RWPE2 (cell line): ENCODE results near the gene PFN4.

Experiments
- ATAC-seq: fragments of 200-7000 bp; cut with Tn5 transposase; 3 replicates; pipeline ENCODE4 v1.9.1; 2021; ENCODE audit warnings: low read depth
- DNase-seq: peaks from one replicate; pipeline ENCODE4 v3.0.0-alpha.2; 2020; ENCODE audit warnings: low spot score
- H3K27ac ChIP-seq: fragments of 450-650 bp; 2 replicates; pipeline ENCODE4 v1.5.1; 2017; ENCODE audit warnings: mild to moderate bottlenecking; ENCODE audit not compliant: poor library complexity, severe bottlenecking
- H3K27me3 ChIP-seq: fragments of 250-450 bp; sonication (Bioruptor Pico); 2 replicates; pipeline ENCODE4 v1.5.1; 2021; ENCODE audit warnings: mild to moderate bottlenecking, moderate library complexity; ENCODE audit not compliant: insufficient read depth, poor library complexity, severe bottlenecking
- H3K36me3 ChIP-seq: fragments of 250-450 bp; sonication (Bioruptor Pico); 2 replicates; pipeline ENCODE4 v1.5.1; 2020; ENCODE audit warnings: low read depth, mild to moderate bottlenecking, moderate library complexity
- H3K4me1 ChIP-seq: fragments of 250-450 bp; sonication (Bioruptor Pico); 2 replicates; pipeline ENCODE4 v1.5.1; 2021; ENCODE audit warnings: mild to moderate bottlenecking, moderate library complexity; ENCODE audit not compliant: insufficient read depth, poor library complexity, severe bottlenecking
- H3K4me3 ChIP-seq: fragments of 250-450 bp; sonication (Bioruptor Pico); 2 replicates; pipeline ENCODE4 v1.5.1; 2021; ENCODE audit warnings: mild to moderate bottlenecking, moderate library complexity; ENCODE audit not compliant: severe bottlenecking
- H3K9me3 ChIP-seq: fragments of 250-450 bp; sonication (Bioruptor Pico); 2 replicates; pipeline ENCODE4 v1.5.1; 2021; ENCODE audit warnings: mild to moderate bottlenecking, moderate library complexity; ENCODE audit not compliant: severe bottlenecking
- CTCF ChIP-seq: fragments of 450-650 bp; IDR thresholded peaks from one replicate; pipeline ENCODE4 v1.5.1; 2017; ENCODE audit warnings: mild to moderate bottlenecking, moderate library complexity; ENCODE audit not compliant: poor library complexity, severe bottlenecking

PFN4 gene

GRCh38 chr2:24163186-24163585, 40.1 kb upstream of the PFN4 start:
- no peak for ATAC-seq
- Histone ChIP-seq H3K27ac (no peak overlapping the region), H3K9me3 (no peaks in the 10 kb centered on the region), H3K4me1 (no peaks in the 10 kb centered on the region), H3K27me3 (no peaks in the 10 kb centered on the region), H3K36me3 (no peaks in the 10 kb centered on the region), H3K4me3 (no peak overlapping the region)
- DNase-seq, result no peak
- no peak for TF ChIP-seq CTCF

DNA sequence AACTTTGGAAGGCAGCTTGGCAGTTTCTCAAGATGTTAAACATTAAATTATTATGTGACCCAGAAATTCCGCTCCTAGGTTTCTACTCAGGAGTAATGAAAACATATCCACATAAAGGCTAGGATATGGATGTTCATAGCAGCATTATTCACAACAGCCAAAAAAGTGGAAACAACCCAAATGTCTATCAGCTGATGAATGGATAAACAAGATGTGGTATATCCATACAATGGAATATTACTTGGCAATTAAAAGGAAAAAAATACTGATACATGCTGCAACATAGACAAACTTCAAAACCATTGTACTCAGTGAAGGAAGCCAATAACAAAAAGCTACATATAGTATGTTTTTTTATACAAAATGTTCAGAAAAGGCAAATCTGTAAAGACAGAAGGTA, 39.4 kb upstream of the PFN4 start:
- no peaks in the 10 kb centered on the region for H3K36me3 ChIP-seq
- H3K4me1 ChIP-seq, result no peaks in the 10 kb centered on the region
- no peak for ATAC-seq
- DNase-seq, result no peak
- H3K4me3 ChIP-seq, result no peak overlapping the region
- no peaks in the 10 kb centered on the region for H3K9me3 ChIP-seq
- no peaks in the 10 kb centered on the region for H3K27me3 ChIP-seq
- no peak overlapping the region for H3K27ac ChIP-seq
- no peak for TF ChIP-seq CTCF

- DNase-seq, result no peak
- TF ChIP-seq CTCF, result no peak
Measured at GRCh38 chr2:24160761-24161160, 37.6 kb upstream of the PFN4 start.

DNA sequence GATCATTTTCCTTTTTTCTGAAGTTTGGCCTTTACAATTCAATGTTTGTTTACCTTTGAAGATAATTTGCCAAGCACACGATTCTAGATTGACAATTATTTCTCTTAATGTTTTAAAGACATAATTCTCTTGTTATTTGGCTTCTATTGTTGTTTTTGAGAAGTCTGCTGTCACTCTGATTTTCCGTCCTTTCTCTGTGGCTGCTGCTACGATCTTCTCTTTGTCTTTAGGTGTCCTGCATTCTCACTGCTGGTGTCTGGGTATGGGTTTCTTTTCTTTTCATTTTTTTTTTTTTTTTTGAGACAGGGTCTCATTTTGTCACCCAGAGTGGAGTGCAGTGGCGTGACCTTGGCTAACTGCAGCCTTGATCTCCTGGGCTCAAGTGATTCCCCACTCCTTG, 36.6 kb upstream of the PFN4 start:
- no peak for TF ChIP-seq CTCF
- Histone ChIP-seq H3K4me1 (no peaks in the 10 kb centered on the region), H3K4me3 (no peak overlapping the region), H3K9me3 (no peaks in the 10 kb centered on the region), H3K27ac (no peak overlapping the region), H3K27me3 (no peaks in the 10 kb centered on the region), H3K36me3 (no peaks in the 10 kb centered on the region)
- ATAC-seq (no peak), DNase-seq (no peak)

More at GRCh38 chr2:24160761-24161160, 37.6 kb upstream of the PFN4 start:
- no peak for ATAC-seq
- H3K4me3 ChIP-seq, result no peak overlapping the region
- H3K4me1 ChIP-seq, result no peaks in the 10 kb centered on the region
- H3K27me3 ChIP-seq, result no peaks in the 10 kb centered on the region
- no peaks in the 10 kb centered on the region for H3K36me3 ChIP-seq
- H3K9me3 ChIP-seq, result no peaks in the 10 kb centered on the region
- H3K27ac ChIP-seq, result no peak overlapping the region

- Histone ChIP-seq H3K9me3 (no peaks in the 10 kb centered on the region), H3K4me1 (no peaks in the 10 kb centered on the region), H3K27me3 (no peaks in the 10 kb centered on the region), H3K27ac (no peak overlapping the region), H3K4me3 (no peak overlapping the region), H3K36me3 (no peaks in the 10 kb centered on the region)
- no peak for DNase-seq
- no peak for TF ChIP-seq CTCF
- no peak for ATAC-seq
Measured at GRCh38 chr2:24158131-24158530, 35.0 kb upstream of the PFN4 start.
